Stimulated activated CD4-positive, alpha-beta T cell treated with anti-CD3 and anti-CD28 coated beads, Interleukin-1b, Interleukin-23, amount 100 ng/mL, for 4 hours (primary cell): ENCODE data around the gene SNX19.
"Not testable (repeated sequence)": the region's sequence is repeated elsewhere in the genome, so short reads cannot be mapped to it uniquely, and the experiment has no call there.

Experiments
- DNase-seq, 2 donors: peaks; one replicate each; pipeline ENCODE4 v3.0.0-alpha.2; 2020; ENCODE audit warnings: low read depth in 2 of 2

The SNX19 gene

GRCh38 chr11:130873761-130874160, 42.5 kb downstream of the SNX19 start:
- DNase-seq: no peak

- DNase-seq: no peak
Measured at GRCh38 chr11:130872981-130873380, 43.3 kb downstream of the SNX19 start.

- no peak for DNase-seq
Measured at GRCh38 chr11:130872513-130872912, 43.8 kb downstream of the SNX19 start.

- DNase-seq: no peak
Measured at GRCh38 chr11:130872102-130872501, 44.2 kb downstream of the SNX19 start.

- DNase-seq: no peak
Measured at GRCh38 chr11:130871616-130872015, 44.7 kb downstream of the SNX19 start.

GRCh38 chr11:130868721-130869390, 47.4 kb downstream of the SNX19 start:
- no peak for DNase-seq

GRCh38 chr11:130868086-130868710, 48.1 kb downstream of the SNX19 start:
- DNase-seq: no peak

GRCh38 chr11:130866831-130867230, 49.4 kb downstream of the SNX19 start:
- no peak for DNase-seq

GRCh38 chr11:130865774-130866114, 50.5 kb downstream of the SNX19 start:
- no peak for DNase-seq

GRCh38 chr11:130865091-130865773, 51.0 kb downstream of the SNX19 start:
- no peak for DNase-seq

- DNase-seq: peak; percentile 75 to 80
Measured at GRCh38 chr11:130861902-130862860, 54.1 kb downstream of the SNX19 start.

- no peak for DNase-seq
Measured at GRCh38 chr11:130861283-130861682, 55.0 kb downstream of the SNX19 start.

- no peak for DNase-seq
Measured at GRCh38 chr11:130859886-130860285, 56.4 kb downstream of the SNX19 start.

GRCh38 chr11:130858215-130858614, 58.1 kb downstream of the SNX19 start:
- DNase-seq: no peak

GRCh38 chr11:130855707-130856106, 60.6 kb downstream of the SNX19 start:
- not testable (repeated sequence) for DNase-seq

- no peak for DNase-seq
Measured at GRCh38 chr11:130854483-130854882, 61.8 kb downstream of the SNX19 start.

GRCh38 chr11:130852589-130852988, 63.7 kb downstream of the SNX19 start:
- no peak for DNase-seq

- DNase-seq: no peak
Measured at GRCh38 chr11:130850185-130850944, 65.9 kb downstream of the SNX19 start.

- no peak for DNase-seq
Measured at GRCh38 chr11:130849215-130849568, 67.1 kb downstream of the SNX19 start.

GRCh38 chr11:130848361-130849214, 67.7 kb downstream of the SNX19 start:
- no peak for DNase-seq
